Body of pancreas (tissue), 2 donors: ENCODE measurements around the gene ACSL4. TPM values are rescaled to one million over a fixed set of nuclear protein-coding genes. Genes with fewer than 3 reads are reported as not detected.

Experiments
- small RNA-seq: library from RNA; depleted of rRNA; stranded (forward); fragments of <200 nt; gene quantifications from one replicate; pipeline ENCODE3, GENCODE V24; 2016
- total RNA-seq, 2 donors: library from RNA; depleted of rRNA; stranded (reverse); fragments of >200 nt; gene quantifications; one replicate each; pipeline ENCODE4 v1.1.0, GENCODE V29; 2016

ACSL4 gene
- total RNA-seq, 2 donors from 2014 or later, result 10.5 to 18.9 TPM

Small RNA genes lying within 50 kb of the gene (small RNA-seq; reads per million reads assigned to genes)
- gene AL118496.2 (not detected), gene RF00019 (not detected)

Other genes starting within 250 kb of the ACSL4 start
- 1 to 10 TPM; 4.6 to 9.3 TPM for gene NXT2, start 196.4 kb downstream of the ACSL4 start, total RNA-seq
- gene KCNE5, start 108.1 kb downstream of the ACSL4 start, total RNA-seq, result not detected